ENCODE results near the gene ZNF143. TPM values are rescaled to one million over a fixed set of nuclear protein-coding genes. Genes with fewer than 3 reads are reported as not detected.

Gene ZNF143
- polyA plus RNA-seq, 1 donor from 2014 or later, result 18.9 TPM

DNA sequence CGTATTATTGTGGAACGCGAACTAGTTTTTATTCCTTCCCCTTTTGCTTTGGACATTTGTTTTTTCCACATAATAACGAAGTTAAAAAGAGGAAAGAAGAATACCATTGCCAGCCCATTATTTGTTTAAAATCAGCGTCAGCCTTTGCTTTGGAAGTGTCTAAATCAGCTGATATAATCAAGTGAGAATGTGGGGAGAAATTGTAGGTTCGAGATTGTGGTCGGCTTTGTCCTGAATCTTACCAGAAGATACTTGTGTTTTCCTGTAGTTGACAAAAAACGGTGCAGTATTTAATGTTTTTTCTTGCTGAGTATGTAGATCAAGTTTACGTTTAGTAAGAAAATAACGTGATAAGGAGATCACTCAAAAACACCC is 935 bp downstream of the ZNF143 start:
- H3F3A ChIP-seq (ENCODE audit: insufficient read depth, low read length, poor library complexity, severe bottlenecking), result peaks cover 9% of the 10 kb centered on the region
- peaks cover 57% of the 10 kb centered on the region for H3K79me2 ChIP-seq (replicated peaks; ENCODE audit: insufficient read depth, low read length)
- H2AFZ ChIP-seq (ENCODE audit: low read depth, low read length), result peak overlapping the region; percentile 77
- H3K4me2 ChIP-seq (ENCODE audit: low read length), result peak overlapping the region; percentile 98
- peak overlapping the region; percentile 98 for H3K27ac ChIP-seq (ENCODE audit: low read length)
- peak overlapping the region; percentile 82 for H3K4me3 ChIP-seq (ENCODE audit: low read length)
- no peak for TF ChIP-seq SMC3 (conservative IDR thresholded peaks at IDR 0.05; ENCODE audit: poor library complexity)
- no peak for TF ChIP-seq POLR2AphosphoS5 (IDR thresholded peaks at IDR 0.05)
- no peak for TF ChIP-seq EP300 (conservative IDR thresholded peaks at IDR 0.05; ENCODE audit: poor library complexity, severe bottlenecking)
- TF ChIP-seq MXI1 (conservative IDR thresholded peaks at IDR 0.05; ENCODE audit: poor library complexity, severe bottlenecking), result no peak
- TF ChIP-seq, protein P1, sequence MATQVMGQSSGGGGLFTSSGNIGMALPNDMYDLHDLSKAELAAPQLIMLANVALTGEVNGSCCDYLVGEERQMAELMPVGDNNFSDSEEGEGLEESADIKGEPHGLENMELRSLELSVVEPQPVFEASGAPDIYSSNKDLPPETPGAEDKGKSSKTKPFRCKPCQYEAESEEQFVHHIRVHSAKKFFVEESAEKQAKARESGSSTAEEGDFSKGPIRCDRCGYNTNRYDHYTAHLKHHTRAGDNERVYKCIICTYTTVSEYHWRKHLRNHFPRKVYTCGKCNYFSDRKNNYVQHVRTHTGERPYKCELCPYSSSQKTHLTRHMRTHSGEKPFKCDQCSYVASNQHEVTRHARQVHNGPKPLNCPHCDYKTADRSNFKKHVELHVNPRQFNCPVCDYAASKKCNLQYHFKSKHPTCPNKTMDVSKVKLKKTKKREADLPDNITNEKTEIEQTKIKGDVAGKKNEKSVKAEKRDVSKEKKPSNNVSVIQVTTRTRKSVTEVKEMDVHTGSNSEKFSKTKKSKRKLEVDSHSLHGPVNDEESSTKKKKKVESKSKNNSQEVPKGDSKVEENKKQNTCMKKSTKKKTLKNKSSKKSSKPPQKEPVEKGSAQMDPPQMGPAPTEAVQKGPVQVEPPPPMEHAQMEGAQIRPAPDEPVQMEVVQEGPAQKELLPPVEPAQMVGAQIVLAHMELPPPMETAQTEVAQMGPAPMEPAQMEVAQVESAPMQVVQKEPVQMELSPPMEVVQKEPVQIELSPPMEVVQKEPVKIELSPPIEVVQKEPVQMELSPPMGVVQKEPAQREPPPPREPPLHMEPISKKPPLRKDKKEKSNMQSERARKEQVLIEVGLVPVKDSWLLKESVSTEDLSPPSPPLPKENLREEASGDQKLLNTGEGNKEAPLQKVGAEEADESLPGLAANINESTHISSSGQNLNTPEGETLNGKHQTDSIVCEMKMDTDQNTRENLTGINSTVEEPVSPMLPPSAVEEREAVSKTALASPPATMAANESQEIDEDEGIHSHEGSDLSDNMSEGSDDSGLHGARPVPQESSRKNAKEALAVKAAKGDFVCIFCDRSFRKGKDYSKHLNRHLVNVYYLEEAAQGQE (IDR thresholded peaks at IDR 0.05; ENCODE audit: borderline replicate concordance), result no peak
- no peaks in the 10 kb centered on the region for H3K9me3 ChIP-seq (ENCODE audit: low read length)
- H3K9me2 ChIP-seq (ENCODE audit: insufficient read depth, low read length), result no peaks in the 10 kb centered on the region
- no peaks in the 10 kb centered on the region for H3K27me3 ChIP-seq (ENCODE audit: insufficient read depth, low read depth, low read length)
- no peaks in the 10 kb centered on the region for H3K36me3 ChIP-seq (ENCODE audit: insufficient read depth, low read length)
- peak overlapping the region; percentile 97 for H3K9ac ChIP-seq (ENCODE audit: low read length)
- H4K20me1 ChIP-seq (ENCODE audit: insufficient read depth), result no peaks in the 10 kb centered on the region

DNA sequence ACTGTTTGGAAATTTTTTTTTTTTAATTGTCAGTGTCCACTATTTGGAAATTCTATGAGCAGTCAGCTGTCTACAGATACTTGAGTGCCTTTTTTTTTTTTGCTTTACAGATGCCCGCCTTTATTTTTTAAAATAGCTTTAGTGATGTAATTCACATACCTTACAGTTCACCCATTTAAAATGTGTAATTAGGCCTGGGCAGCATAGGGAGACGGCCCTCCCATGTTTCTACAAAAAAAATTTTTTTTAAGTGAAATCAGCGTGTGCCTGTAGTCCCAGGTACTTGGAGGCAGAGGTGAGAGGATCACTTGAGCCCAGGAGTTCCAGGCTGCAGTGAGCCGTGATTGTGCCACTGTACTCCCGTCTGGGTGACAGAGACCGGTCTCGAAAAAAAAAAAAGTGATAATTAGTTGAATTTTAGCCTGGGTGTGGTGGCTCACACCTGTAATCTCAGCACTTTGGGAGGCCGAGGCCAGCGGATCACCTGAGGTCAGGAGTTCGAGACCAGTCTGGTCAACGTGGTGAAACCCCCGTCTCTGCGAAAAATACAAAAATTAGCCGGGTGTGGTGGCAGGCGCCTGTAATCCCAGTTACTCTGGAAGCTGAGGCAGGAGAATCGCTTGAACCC is 1.5 kb downstream of the ZNF143 start:
- H4K20me1 ChIP-seq (ENCODE audit: insufficient read depth), result no peaks in the 10 kb centered on the region
- no peaks in the 10 kb centered on the region for H3K27me3 ChIP-seq (ENCODE audit: insufficient read depth, low read depth, low read length)
- peak overlapping the region; percentile 82 for H3K4me3 ChIP-seq (ENCODE audit: low read length)
- H3K79me2 ChIP-seq (replicated peaks; ENCODE audit: insufficient read depth, low read length), result peaks cover 57% of the 10 kb centered on the region
- H3K9me3 ChIP-seq (ENCODE audit: low read length), result no peaks in the 10 kb centered on the region
- peak overlapping the region; percentile 97 for H3K9ac ChIP-seq (ENCODE audit: low read length)
- peak overlapping the region; percentile 77 for H2AFZ ChIP-seq (ENCODE audit: low read depth, low read length)
- no peaks in the 10 kb centered on the region for H3K9me2 ChIP-seq (ENCODE audit: insufficient read depth, low read length)
- peak overlapping the region; percentile 98 for H3K27ac ChIP-seq (ENCODE audit: low read length)
- H3K36me3 ChIP-seq (ENCODE audit: insufficient read depth, low read length), result no peaks in the 10 kb centered on the region
- peaks cover 9% of the 10 kb centered on the region for H3F3A ChIP-seq (ENCODE audit: insufficient read depth, low read length, poor library complexity, severe bottlenecking)
- H3K4me2 ChIP-seq (ENCODE audit: low read length), result peak overlapping the region; percentile 98
- TF ChIP-seq TAF1 (IDR thresholded peaks at IDR 0.05; ENCODE audit: low read depth), result no peak
- TF ChIP-seq MXI1 (conservative IDR thresholded peaks at IDR 0.05; ENCODE audit: poor library complexity, severe bottlenecking), result no peak
- no peak for TF ChIP-seq EP300 (conservative IDR thresholded peaks at IDR 0.05; ENCODE audit: poor library complexity, severe bottlenecking)
- TF ChIP-seq EZH2 (IDR thresholded peaks at IDR 0.05; ENCODE audit: borderline replicate concordance, insufficient read depth, low read length, poor library complexity, severe bottlenecking), result no peak
- TF ChIP-seq, protein P1 (IDR thresholded peaks at IDR 0.05; ENCODE audit: borderline replicate concordance), result no peak
- TF ChIP-seq, protein P2, sequence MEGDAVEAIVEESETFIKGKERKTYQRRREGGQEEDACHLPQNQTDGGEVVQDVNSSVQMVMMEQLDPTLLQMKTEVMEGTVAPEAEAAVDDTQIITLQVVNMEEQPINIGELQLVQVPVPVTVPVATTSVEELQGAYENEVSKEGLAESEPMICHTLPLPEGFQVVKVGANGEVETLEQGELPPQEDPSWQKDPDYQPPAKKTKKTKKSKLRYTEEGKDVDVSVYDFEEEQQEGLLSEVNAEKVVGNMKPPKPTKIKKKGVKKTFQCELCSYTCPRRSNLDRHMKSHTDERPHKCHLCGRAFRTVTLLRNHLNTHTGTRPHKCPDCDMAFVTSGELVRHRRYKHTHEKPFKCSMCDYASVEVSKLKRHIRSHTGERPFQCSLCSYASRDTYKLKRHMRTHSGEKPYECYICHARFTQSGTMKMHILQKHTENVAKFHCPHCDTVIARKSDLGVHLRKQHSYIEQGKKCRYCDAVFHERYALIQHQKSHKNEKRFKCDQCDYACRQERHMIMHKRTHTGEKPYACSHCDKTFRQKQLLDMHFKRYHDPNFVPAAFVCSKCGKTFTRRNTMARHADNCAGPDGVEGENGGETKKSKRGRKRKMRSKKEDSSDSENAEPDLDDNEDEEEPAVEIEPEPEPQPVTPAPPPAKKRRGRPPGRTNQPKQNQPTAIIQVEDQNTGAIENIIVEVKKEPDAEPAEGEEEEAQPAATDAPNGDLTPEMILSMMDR (IDR thresholded peaks at IDR 0.05; ENCODE audit: poor library complexity, severe bottlenecking), result no peak
- TF ChIP-seq SMC3 (conservative IDR thresholded peaks at IDR 0.05; ENCODE audit: poor library complexity), result no peak
- no peak for TF ChIP-seq RAD21 (conservative IDR thresholded peaks at IDR 0.05)
- TF ChIP-seq POLR2AphosphoS5 (IDR thresholded peaks at IDR 0.05), result no peak

Data from neural cell (in vitro differentiated cells).